ENCODE results near the gene HHAT.
"Not testable (repeated sequence)": the region's sequence is repeated elsewhere in the genome, so short reads cannot be mapped to it uniquely, and the experiment has no call there.

The HHAT gene

GRCh38 chr1:210657806-210658205, 329.1 kb downstream of the HHAT start:
- DNase-seq: no peak

- DNase-seq: not testable (repeated sequence)
These were observed 332.8 kb downstream of the HHAT start for GRCh38 chr1:210661520-210661919.

GRCh38 chr1:210662291-210663050, 333.8 kb downstream of the HHAT start:
- no peak for DNase-seq

GRCh38 chr1:210663730-210664573, 335.2 kb downstream of the HHAT start:
- no peak for DNase-seq

- no peak for DNase-seq
These were observed 341.2 kb downstream of the HHAT start for GRCh38 chr1:210669951-210670350.

- no peak for DNase-seq
These were observed 345.4 kb downstream of the HHAT start for GRCh38 chr1:210674151-210674550.

GRCh38 chr1:210676539-210676938, 347.8 kb downstream of the HHAT start:
- no peak for DNase-seq

GRCh38 chr1:210677533-210677932, 348.8 kb downstream of the HHAT start:
- no peak for DNase-seq

- DNase-seq: no peak
These were observed 349.6 kb downstream of the HHAT start for GRCh38 chr1:210678306-210678705.

GRCh38 chr1:210681158-210681557, 352.5 kb downstream of the HHAT start:
- DNase-seq: no peak

- DNase-seq: no peak
These were observed 354.8 kb downstream of the HHAT start for GRCh38 chr1:210683403-210684047.

- no peak for DNase-seq
These were observed 356.0 kb downstream of the HHAT start for GRCh38 chr1:210684466-210685294.

- no peak for DNase-seq
These were observed 356.6 kb downstream of the HHAT start for GRCh38 chr1:210685295-210685650.

GRCh38 chr1:210686841-210687240, 358.1 kb downstream of the HHAT start:
- no peak for DNase-seq

GRCh38 chr1:210687582-210688279, 359.0 kb downstream of the HHAT start:
- peak; percentile 39 for DNase-seq

GRCh38 chr1:210688512-210689234, 360.0 kb downstream of the HHAT start:
- no peak for DNase-seq

GRCh38 chr1:210689826-210690225, 361.1 kb downstream of the HHAT start:
- no peak for DNase-seq

- DNase-seq: no peak
These were observed 361.5 kb downstream of the HHAT start for GRCh38 chr1:210690236-210690635.

GRCh38 chr1:210691039-210691610, 362.4 kb downstream of the HHAT start:
- DNase-seq: no peak

GRCh38 chr1:210692796-210693195, 364.1 kb downstream of the HHAT start:
- no peak for DNase-seq

GRCh38 chr1:210695026-210695425, 366.3 kb downstream of the HHAT start:
- DNase-seq: no peak

Measured in T1000 (cell line).